OCI-LY7 (cell line): ENCODE measurements around the gene CPPED1.

Experiments
- CTCF ChIP-seq: fragments of 200-600 bp; sonication (generic); conservative IDR thresholded peaks from 2 replicates; pipeline ENCODE4 v1.5.1; 2014; ENCODE audit warnings: mild to moderate bottlenecking, antibody characterized with exemption, low read length, moderate library complexity, mixed read lengths
- EZH2phosphoT487 ChIP-seq: fragments of 200-600 bp; sonication (generic); IDR thresholded peaks from 2 replicates; pipeline ENCODE4 v1.6.1; 2018; ENCODE audit warnings: low read depth, borderline replicate concordance, mild to moderate bottlenecking, mixed run types, antibody characterized with exemption, low read length, moderate library complexity, mixed read lengths

GRCh38 chr16:12688951-12689850, 114.5 kb downstream of the CPPED1 start:
- TF ChIP-seq CTCF (no peak), EZH2phosphoT487 (no peak)
